GM12864 (cell line): ENCODE data around the gene CENPH.
"Not testable (repeated sequence)": the region's sequence is repeated elsewhere in the genome, so short reads cannot be mapped to it uniquely, and the experiment has no call there.

ENCODE experiments used
- DNase-seq: peaks from one replicate; pipeline ENCODE4 v3.0.0-alpha.2; 2011; ENCODE audit warnings: low read depth
- H3K4me3 ChIP-seq: 2 replicates; pipeline ENCODE4 v1.5.1; 2011; ENCODE audit warnings: mild to moderate bottlenecking, low read depth, low read length, control low read depth
- TF ChIP-seq, protein P1 (sequence below): IDR thresholded peaks from 2 replicates; pipeline ENCODE4 v1.5.1; 2011; ENCODE audit warnings: low read depth, mild to moderate bottlenecking, moderate library complexity, low read length, control low read depth, inconsistent platforms; ENCODE audit errors: missing control alignments

CENPH gene

DNA sequence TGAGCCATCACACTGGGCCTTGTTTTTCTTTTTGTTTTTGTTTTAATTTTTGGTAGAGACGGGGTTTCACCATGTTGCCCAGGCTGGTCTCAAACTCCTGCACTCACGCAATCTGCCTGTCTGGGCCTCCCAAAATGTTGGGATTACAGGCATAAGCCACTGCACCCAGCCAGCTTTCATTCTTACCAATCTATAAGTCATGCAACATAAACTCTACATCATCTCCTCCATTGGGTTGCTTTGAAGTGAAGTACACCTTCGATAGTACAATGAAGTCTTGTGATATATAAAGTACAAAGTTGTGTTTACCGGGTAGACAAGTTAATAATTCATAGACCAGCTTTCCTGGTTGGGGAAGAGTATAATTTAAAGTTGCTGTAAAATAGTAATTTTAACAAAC, 36.5 kb downstream of the CENPH start:
- TF ChIP-seq, protein P1, sequence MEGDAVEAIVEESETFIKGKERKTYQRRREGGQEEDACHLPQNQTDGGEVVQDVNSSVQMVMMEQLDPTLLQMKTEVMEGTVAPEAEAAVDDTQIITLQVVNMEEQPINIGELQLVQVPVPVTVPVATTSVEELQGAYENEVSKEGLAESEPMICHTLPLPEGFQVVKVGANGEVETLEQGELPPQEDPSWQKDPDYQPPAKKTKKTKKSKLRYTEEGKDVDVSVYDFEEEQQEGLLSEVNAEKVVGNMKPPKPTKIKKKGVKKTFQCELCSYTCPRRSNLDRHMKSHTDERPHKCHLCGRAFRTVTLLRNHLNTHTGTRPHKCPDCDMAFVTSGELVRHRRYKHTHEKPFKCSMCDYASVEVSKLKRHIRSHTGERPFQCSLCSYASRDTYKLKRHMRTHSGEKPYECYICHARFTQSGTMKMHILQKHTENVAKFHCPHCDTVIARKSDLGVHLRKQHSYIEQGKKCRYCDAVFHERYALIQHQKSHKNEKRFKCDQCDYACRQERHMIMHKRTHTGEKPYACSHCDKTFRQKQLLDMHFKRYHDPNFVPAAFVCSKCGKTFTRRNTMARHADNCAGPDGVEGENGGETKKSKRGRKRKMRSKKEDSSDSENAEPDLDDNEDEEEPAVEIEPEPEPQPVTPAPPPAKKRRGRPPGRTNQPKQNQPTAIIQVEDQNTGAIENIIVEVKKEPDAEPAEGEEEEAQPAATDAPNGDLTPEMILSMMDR, result no peak
- no peak for DNase-seq
- no peak overlapping the region for H3K4me3 ChIP-seq

DNA sequence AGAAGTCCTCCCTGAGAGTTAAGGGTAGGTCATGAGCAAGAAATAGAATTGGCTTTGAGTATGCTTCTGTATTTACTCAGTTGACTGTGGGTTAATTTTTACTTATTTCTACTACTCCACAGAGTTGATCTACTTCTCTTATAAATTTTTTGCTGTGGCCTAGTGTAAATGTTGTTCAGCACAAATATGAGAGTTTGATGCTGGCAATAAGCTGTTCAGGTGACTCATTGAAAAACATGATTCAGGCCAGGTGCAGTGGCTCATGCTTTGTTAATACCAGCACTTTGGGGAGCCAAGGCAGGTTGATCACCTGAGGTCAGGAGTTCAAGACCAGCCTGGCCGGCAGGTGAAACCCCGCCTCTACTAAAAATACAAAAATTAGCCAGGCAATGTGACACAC, 40.8 kb downstream of the CENPH start:
- no peak overlapping the region for H3K4me3 ChIP-seq
- DNase-seq, result no peak
- TF ChIP-seq, protein P1, result no peak

DNA sequence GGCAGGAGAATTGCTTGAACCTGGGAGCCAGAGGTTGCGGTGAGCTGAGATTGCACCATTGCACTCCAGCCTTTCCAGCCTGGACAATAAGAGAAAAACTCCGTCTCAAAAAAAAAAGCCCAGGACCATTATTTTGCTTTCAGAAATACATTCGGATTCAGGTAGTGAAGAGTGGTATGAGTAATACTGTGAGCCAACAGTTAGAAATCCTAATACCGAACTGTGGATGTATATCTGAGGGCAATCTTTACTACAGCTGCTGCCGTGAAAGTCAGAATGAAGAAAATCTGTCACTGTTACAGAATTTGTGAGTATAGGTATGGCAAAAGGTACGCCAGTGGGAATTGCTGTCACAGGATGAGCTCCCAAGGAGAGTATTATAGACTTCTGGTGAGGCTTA, 41.9 kb downstream of the CENPH start:
- TF ChIP-seq, protein P1, result no peak
- no peak overlapping the region for H3K4me3 ChIP-seq
- DNase-seq, result no peak

DNA sequence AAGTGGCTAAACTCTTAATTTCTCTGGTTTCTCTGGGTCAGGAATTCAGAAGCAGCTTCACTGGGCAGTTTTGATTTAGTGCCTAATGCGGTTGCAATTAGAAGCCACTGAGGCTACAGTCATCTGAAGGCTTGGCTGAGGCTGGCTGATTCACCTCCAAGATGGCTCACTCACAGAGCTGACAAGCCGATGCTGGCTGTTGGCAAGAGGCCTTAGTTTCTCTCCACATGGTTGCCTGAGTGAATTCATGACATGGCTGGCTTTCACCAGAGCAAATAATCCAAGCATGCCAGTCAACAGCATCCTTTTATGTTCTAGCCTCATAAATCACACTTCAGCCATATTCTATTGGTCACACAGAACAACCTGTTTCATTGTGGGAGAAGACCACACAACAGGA, 42.5 kb downstream of the CENPH start:
- no peak for DNase-seq
- no peak overlapping the region for H3K4me3 ChIP-seq
- TF ChIP-seq, protein P1, result no peak

DNA sequence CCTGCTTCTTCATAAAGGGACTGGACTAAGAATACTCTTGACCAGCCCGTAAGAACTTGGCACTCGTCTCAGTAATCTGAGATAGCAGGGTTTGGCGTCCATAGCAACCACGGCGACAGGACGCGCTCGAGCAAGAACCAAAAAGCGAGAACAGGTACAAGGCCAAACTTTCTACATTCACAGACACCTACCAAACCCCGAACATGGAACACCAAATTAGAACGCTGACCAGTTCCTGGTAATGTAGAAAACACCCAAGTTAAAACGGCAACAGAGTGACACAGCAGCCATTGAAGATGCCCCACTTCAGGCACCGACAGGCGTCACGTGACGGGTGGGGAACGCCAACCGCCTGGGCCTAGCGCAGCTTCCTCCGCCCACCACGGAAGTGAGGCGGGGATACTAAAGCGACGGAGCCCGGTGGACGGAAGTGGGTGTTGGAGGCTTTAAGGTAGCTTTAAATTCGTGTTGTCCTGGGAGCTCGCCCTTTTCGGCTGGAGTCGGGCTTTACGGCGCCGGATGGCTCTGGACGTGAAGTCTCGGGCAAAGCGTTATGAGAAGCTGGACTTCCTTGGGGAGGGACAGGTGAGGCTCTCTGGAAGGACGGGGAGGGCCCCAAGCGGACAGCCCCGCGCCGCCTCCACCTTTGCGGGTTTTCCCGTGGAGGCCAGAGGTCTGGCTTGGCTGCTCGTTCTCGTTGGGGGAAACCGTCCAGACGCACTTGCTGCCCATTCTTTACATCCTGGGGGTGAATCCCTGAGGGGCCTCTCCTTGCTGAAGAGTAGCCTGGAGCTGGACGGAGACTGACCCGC, 45.3 kb downstream of the CENPH start, which contains the start of gene CDK7:
Gene CDK7, plus strand, starts transcription at position 430 of the 812 bp plus-strand sequence. Its CDS starts 90 bp downstream, at position 520.
- peak within 1 kb of the TSS; percentile 79 for H3K4me3 ChIP-seq
- peak; percentile 68 for DNase-seq
- TF ChIP-seq, protein P1, result no peak

DNA sequence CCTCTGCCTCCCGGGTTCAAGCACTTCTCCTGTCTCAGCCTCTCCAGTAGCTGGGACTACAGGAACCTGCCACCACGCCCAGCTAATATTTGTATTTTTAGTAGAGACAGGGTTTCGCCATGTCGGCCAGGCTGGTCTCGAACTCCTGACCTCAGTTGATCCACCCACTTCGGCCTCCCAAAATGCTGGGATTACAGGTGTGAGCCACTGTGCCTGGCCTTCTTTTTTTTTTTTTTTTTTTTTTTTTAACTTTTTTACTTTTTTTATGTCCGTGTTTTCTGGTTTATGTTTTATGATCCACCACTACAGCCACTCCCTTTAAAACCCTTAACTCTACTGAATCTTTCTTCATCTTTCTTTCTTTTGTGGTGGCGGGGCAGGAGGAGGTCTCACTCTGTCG, 47.4 kb downstream of the CENPH start:
- DNase-seq, H3K4me3 ChIP-seq: not testable (repeated sequence)

DNA sequence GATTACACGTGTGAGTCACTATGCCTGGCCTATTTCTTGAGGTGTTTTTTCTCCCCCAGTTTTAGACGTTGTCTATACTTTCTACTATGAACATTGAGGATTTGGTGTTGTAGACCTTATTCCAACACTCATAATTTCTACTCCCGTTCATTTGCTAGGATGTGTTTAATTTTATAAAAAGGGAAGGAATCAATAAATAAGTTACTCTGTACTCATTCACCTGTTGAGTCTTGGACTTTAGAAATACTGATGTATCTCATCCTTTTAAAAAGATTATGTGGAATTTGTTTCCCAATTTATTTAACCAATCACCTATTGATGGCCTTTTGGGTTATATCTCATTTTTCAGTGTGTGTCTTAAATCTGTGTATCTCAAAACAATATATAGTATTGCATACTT, 48.5 kb downstream of the CENPH start:
- TF ChIP-seq, protein P1, result no peak
- DNase-seq, result no peak
- no peak overlapping the region for H3K4me3 ChIP-seq
